Sigmoid colon (tissue), 4 donors: ENCODE data around the gene PIAS1.

ENCODE experiments used
- POLR2A ChIP-seq, 2 donors: fragments of 450-650 bp; IDR thresholded peaks; one replicate each; pipeline ENCODE4 v1.6.1; 2016; ENCODE audit warnings: antibody characterized with exemption in 2 of 2, mild to moderate bottlenecking in 2 of 2, moderate library complexity in 2 of 2
- POLR2AphosphoS5 ChIP-seq, 4 donors: sonication (generic); formaldehyde crosslinking; IDR thresholded peaks; one replicate each; pipeline ENCODE4 v1.6.1; 2017; ENCODE audit warnings: antibody characterized with exemption in 4 of 4
- TF ChIP-seq, protein P1 (sequence below), 4 experiments: fragments of 450-650 bp in 3 of 4; fragments of 200-600 bp in 1 of 4; IDR thresholded peaks; one replicate each; pipeline ENCODE4 v1.5.1; 2016 to 2019; ENCODE audit warnings: antibody characterized with exemption in 4 of 4, mild to moderate bottlenecking in 3 of 4, moderate library complexity in 2 of 4

DNA sequence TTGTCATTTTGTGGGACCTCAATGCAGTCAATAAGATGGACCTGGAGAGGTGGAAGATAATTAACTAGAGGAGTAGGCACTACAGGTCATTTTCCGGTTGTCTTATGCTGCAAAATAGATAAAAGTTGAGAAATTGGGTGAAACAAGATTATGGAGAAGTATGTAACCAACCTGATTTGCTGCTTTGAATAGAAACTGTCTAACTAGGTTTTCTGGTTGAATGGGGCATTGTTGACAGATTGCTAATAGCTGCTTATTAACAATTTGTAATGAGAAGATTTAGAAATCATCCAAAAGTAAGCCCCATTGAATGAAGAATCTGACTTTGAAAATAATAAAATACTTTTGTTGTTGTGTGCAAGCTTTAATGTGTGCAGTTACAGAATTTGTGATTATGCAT is 26.2 kb downstream of the PIAS1 start:
- TF ChIP-seq, protein P1, sequence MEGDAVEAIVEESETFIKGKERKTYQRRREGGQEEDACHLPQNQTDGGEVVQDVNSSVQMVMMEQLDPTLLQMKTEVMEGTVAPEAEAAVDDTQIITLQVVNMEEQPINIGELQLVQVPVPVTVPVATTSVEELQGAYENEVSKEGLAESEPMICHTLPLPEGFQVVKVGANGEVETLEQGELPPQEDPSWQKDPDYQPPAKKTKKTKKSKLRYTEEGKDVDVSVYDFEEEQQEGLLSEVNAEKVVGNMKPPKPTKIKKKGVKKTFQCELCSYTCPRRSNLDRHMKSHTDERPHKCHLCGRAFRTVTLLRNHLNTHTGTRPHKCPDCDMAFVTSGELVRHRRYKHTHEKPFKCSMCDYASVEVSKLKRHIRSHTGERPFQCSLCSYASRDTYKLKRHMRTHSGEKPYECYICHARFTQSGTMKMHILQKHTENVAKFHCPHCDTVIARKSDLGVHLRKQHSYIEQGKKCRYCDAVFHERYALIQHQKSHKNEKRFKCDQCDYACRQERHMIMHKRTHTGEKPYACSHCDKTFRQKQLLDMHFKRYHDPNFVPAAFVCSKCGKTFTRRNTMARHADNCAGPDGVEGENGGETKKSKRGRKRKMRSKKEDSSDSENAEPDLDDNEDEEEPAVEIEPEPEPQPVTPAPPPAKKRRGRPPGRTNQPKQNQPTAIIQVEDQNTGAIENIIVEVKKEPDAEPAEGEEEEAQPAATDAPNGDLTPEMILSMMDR (IDR thresholded peaks at IDR 0.05), result no peak
- TF ChIP-seq POLR2A (IDR thresholded peaks at IDR 0.05) (no peak), POLR2AphosphoS5 (IDR thresholded peaks at IDR 0.05) (no peak)
